ENCODE data around the gene ZNF618.

The ZNF618 gene

DNA sequence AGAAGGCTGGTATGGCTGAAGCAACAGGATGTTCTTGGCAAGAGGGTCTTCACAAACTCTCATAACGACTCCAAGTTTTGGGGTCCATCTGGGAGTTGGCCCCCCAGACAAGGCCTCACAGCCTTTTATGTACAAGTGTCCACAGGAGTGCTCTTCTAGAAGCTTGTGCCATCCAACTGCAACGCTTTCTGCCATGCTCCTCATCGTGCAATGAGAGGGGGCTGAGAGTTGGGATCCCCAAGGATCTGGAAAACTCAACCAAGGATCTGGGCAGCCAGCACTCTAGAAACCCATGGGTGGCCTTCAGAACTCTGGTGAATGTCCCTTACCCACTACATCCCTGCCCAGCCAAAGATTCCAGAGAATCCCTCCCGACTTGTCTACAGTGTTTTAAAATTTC, 210.5 kb downstream of the ZNF618 start:
- no peak for DNase-seq

- no peak for DNase-seq
These were observed 211.6 kb downstream of the ZNF618 start for GRCh38 chr9:114087721-114088120.

DNA sequence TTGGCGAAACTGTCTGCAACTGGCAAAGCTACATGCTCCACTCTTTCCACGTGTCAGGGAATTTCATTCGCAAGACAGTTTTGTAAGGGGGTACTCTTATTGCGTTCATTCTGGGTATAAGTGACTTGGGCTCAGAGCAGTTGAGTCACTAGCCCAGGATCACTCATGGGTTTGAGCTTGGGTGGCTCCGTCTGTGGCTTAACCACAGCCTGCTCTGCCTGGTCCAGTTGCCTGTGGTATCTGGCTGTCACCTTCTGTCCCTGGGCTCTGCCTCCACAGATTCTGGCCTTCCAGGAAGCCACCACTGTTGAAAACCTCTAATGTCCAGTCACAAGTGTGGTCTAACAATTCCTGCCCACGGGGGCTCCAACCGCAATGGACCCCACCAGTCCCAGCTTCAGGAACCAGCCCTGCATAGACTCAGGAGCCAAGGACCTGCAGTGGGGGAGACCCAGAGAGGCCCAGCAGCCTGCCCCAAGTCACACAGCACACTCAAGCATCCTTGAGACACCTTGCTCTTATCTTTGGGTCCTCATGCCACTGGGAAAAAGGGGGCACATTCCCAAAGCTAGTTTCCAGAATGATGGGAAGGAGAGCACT, 212.6 kb downstream of the ZNF618 start:
- DNase-seq: no peak

DNA sequence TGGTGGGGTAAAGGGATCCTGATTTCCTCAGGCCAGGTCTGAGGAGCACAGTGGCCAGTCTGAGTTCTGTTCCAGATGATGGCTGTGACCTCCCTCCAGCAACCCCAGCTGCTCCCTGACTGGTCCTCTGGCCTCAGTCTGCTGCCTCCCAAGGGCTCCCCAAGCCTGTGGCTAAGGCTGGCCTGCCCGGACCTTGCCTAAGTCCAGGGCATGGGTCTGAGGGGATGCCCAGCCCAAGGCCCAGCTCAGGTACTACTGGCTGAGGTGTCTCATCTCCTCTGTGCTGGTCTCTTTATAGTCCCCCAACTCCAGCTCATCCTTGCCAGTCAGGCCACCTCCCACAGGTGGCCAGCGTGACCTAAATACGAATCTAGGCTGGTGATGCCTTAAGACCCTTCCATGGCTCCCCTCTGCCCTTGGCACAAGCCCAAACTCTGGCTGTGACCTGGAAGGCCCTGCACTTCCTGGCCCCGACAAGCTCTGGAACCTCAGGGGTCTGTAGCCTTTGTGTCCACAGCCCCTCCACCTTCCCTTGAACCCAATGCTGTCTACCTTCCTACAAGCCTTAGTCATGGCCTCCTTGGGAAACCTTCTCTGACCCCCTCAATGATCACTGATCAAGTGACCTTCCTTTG, 213.2 kb downstream of the ZNF618 start:
- DNase-seq: no peak

DNA sequence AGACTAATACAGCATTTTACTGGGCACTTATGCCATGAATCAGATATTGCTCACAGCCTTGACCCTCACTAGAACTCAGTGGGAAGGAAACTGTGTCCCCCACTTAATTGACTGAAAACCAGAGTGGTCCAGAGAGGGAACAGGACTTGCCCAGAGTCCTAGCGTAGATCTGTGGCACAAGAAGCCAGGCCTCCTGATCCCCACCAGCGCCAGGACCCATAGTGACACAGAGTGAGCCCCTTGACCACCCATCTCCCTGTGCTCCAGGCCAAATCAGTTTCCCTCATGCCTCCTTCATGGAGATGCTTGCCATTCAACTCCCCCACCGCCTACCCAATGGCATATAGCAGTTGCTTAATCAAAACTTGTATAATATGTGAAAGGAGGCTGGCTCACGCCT, 214.7 kb downstream of the ZNF618 start:
- DNase-seq: no peak

DNA sequence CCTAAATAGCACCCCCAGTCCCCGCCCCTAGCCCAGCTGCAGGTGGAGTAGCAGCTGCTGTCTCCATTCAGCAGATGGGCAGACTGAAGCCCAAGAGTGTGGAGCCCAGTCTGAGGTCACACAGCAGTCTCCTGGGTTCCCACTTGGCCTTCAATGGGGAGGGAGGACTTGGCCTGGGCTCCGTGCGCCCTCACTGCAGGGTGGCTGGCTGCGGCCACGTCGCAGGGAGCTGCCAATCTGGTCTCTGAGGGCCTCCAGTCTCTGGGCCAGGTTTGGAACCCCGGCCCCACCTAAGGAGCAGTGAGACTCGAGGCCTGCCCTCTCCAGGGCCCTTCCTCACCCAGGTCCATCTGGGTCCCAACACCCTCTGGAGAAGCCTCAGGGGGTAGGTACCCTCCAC, 215.6 kb downstream of the ZNF618 start:
- DNase-seq: no peak

- no peak for DNase-seq
These were observed 216.2 kb downstream of the ZNF618 start for GRCh38 chr9:114092336-114092735.

GRCh38 chr9:114093031-114093471, 216.9 kb downstream of the ZNF618 start:
- DNase-seq: no peak

DNA sequence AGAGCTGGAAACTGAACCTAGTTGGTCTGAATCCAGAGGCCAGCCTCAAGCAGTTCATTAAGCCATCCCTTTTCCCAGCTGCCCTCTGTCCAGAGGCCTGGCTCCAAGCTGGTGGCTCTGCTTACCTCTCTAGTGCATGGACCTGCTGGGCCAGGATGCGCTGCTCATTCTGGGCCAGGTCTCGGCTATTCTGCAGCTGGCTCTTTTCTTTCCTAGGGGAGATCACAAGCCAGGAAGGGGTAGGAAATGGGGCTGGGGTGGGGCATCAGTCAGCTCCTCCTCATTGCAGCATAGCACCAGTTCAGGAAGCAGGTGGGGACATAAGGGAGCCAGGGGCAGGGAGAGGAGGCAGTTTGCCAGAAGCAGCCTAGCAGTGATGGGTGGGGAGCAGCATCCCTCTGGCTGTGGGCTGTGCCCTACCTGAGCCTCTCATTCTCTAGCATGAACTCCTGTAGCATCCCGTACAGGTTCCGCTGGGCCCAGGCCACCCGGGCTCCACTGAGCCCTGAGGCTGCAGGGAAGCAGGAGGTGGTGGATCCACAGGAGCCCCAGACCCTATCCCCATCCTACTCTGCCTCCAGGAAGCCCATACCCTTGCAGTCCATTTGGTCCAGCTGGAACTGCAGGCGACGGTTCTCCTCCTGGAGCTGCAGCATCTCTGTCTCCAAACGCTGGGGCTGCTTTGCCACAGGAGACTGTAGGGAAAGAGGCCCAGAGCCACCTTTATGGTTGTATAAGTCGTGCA, 217.8 kb downstream of the ZNF618 start:
- DNase-seq: no peak

DNA sequence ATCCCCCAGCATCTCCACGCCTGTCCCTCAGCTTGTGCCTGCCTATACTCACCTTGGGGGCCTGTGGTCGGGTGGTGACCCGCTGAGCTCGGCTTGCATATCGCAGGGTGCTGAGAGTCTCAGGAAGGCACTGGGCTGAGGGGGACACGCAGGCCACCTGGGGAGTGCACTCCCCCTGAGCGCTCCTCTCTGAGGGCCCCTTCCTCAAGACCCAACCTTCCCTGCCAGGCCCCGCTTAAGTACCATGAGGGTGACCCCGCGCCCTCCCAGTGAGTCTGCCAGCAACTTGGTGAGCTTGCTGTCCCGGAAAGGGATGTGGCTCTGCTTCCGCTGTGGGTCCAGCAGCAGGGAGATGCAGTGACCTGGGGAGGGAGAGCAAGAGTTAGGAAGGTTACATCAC, 218.9 kb downstream of the ZNF618 start:
- DNase-seq: no peak

- no peak for DNase-seq
These were observed 220.0 kb downstream of the ZNF618 start for GRCh38 chr9:114096041-114096511.

- no peak for DNase-seq
These were observed 220.9 kb downstream of the ZNF618 start for GRCh38 chr9:114096866-114097612.

- DNase-seq: no peak
These were observed 221.5 kb downstream of the ZNF618 start for GRCh38 chr9:114097613-114098020.

DNA sequence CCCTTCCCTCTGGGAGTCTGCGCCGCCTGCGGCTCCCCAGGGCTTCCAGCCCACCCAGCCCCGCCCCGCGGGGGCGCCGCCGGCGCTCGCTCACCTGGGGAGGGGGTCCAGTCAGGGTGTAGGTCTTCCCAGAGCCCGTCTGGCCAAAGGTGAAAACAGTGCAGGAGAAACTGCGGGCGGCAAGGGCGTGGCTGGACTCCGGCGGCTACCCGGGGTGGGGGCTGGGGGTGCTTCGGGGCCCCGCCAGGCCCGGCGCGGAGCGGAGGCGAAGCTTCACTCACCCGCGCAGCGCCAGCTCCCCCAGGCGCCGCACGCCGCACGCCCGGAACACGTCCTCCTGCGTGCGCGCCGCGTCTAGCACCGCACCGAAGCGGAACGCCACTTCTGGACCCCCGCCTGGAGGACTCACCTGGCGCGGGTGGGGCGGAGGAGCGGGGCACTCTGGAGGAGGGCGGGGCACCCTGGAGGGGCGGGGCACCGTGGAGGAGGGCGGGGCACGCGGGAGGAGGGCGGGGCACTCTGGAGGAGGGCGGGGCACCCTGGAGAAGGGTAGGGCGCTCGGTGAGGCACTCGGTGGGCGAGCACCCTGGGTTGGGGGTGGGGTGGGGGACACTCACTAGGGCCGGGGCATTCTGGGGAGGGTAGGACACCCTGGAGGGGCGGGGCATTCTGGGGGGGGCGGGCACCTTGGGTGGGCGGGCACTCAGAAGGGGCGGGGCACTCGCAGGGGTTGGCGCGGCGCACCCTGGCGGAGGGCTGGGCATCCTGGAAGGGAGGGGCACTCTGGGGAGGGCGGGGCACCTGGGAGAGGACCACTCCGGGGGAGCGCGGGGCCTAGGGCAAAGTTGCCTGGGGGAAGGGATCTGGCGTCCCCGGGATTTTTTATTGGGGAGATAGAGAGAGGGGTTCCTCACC, 222.2 kb downstream of the ZNF618 start:
- DNase-seq: peak; percentile 58

- no peak for DNase-seq
These were observed 223.0 kb downstream of the ZNF618 start, which contains the start of gene KIF12 for GRCh38 chr9:114098936-114099668. TSS of gene KIF12 (minus strand) at chr9:114099292. CDS start at chr9:114099276, 16 bp downstream.

DNA sequence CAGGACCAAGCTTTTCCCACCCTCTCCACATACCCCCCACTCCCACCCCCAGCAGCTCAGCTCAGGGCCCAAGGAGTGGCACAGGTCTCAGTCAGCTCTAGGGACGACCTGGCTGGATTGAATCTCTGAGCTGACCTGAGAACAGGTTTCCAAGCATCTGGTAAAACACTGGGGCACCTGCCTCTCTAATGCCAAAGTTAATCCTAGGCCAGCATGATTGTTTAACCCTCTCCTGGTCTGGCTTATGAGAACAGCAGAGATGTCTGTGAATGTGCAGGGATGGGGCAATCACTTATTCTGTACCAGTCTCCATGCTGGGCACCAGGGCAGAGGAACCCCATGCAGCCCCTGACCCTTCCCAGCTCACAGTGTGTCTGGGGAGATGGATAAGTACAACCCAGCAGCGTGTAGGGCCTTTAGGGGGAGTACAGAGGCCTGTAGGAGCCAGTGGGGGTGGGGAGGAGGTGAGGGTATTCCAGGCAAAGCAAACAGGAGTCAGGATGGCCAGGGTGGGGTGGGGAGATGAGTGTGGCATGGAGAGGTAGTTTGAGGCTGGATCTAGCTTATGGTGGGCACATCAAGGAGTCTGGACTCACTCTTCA, 223.7 kb downstream of the ZNF618 start:
- DNase-seq: no peak

DNA sequence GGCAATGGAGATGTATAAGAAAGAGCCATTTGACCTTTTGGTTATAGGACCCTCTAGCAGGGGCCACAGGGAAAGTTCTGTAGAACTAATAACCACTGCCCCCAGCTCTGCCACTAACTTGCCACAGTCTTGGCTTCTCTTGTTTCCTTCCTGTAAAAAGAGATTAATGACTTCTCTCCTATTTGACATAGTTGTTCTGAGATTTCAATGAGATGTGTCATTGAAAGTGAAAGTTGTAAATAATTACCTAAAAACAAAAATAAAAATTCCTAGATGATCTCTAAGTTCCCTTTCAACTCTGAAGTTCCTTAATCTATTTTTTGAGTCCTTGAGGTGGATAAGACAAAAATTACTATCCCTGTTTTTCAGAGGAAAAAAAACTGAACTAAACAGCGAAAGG, 224.4 kb downstream of the ZNF618 start:
- DNase-seq: no peak

DNA sequence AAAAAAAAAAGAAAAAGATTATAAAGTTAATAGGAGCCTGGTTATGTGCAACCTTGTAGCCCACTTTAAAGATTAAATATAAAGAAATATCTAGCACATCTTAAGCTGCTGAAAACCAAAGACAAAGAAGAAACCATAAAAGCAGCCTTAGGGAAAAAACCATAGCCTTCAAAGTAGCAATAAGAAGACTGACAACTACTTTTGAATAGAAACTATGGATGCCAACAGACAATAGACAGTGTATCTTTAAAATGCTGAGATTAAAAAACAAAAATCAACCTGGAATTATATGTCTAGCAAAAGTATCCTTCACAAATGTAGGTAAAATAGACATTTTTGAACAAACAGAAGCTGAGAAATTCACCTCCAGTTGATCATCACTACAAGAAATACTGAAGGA, 226.4 kb downstream of the ZNF618 start:
- no peak for DNase-seq

DNA sequence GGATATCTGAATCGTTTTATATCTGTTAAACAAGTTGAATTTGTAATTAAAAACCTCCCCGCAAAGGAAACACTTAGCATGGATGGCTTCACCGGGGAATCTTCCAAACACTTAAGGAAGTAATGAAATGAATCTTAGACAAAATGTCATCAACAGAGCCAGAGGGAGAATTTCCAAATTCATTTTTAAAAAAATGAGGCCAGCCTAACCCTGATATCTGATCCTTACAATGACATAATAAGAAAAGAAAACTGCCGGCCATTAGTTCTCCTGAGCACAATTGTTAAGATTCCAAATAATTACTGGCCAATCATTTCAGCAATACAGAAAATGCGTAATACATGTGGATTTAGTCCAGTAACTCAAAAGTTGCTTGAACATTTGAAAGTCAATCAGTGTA, 229.1 kb downstream of the ZNF618 start:
- DNase-seq: no peak
